GM08714 (cell line): Measurements from ENCODE around the gene BICRAL.
"Not testable (repeated sequence)": the region's sequence is repeated elsewhere in the genome, so short reads cannot be mapped to it uniquely, and the experiment has no call there.

Experiments used
- H3K4me3 ChIP-seq: fragments of 200-500 bp; sonication (Bioruptor generic); 2 replicates; pipeline ENCODE4 v1.5.1; 2014; ENCODE audit warnings: mild to moderate bottlenecking, low read length, inconsistent platforms
- ZNF274 ChIP-seq: IDR thresholded peaks from 2 replicates; pipeline ENCODE4 v1.6.1; 2012; ENCODE audit warnings: mild to moderate bottlenecking, low read depth, low read length

Gene BICRAL

DNA sequence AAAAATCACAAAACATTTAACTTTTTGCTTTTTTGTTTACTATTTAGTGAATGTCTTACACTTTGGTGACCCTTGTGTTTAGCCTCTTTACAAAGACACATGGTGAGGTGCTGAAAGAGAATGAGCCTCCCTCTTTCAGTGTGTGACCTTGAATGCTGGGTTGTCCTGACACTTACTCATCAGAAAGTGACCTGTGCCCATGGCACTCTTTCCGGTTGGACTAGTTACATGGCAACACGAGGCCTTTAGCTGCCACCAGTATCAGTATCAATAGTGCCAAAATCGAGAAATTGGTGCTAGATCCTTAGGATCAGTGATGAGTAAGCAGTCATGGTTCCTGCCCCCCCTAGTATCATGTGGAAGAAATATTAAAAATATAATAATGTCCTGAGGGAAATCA lies 95.8 kb downstream of the BICRAL start:
- H3K4me3 ChIP-seq: no peak overlapping the region
- TF ChIP-seq ZNF274: no peak

DNA sequence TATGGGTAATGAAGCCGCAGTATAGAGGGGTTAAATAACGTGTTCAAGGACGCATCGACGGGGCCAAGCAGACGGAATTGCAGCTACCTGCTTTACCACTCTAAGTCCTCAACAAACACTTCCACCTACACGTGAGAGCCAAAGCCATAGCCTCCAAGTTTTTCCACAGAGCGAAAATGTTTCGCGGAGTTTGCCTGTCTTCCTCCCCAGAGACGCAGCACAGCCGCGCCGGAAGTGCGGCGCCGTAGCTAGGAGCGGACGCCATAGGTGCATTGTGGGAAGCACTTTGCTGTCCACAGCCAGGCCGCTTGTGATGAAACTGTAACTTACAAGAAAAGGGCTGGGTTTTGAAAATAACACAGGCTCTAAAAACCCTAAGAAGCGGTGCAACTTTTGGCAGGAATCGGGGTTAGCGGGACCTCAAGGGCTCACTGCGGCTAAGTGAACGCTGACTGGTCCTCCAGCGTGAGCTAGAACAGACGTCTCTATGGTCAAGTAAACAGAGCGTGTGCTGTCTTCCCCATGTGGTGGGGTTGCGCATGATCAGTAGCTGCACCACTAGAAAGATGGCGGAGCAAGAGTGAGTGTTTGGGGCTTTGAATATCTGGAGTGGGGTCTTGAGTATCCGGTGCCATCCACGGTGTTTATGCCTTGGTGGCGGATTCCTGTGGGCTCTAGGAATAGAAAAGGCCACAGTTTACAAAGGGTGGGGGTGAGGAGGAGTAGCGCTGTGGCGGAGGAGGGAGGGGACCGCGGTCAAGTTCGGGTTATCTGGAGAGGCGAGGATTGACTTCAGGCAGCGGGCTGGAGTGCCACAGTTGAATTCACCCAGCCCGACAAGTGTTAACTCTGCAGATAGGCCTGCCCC lies 97.8 kb downstream of the BICRAL start, which contains the start of gene RPL7L1:
Gene RPL7L1 (plus strand): TSS at position 245 of the 868 bp plus-strand sequence. CDS start 295 bp downstream, at position 540.
- TF ChIP-seq ZNF274: no peak
- peak within 1 kb of the TSS; percentile 96 for H3K4me3 ChIP-seq

DNA sequence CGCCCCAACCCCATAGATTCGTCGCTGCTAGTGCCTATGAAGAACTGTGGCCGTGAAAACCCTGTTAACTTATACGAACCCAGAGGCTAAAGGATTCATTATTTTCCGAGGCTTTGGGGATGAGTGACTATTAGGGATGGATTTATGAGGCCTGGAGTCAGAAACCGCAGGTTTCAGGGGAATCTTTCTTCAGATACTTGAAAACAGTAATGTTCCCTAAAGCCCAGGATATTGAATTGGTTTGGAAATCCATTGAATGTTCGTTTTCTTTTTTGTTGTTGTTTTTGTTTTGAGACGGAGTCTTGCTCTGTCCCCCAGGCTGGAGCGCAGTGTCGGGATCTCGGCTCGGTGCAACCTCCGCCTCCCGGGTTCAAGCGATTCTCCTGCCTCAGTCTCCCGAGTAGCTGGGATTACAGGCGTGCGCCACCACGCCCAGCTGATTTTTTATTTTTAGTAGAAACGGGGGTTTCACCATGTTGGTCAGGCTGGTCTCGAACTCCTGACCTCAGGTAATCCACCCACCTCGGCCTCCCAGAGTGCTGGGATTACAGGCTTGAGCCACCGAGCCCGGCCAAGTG lies 98.5 kb downstream of the BICRAL start:
- H3K4me3 ChIP-seq: peak overlapping the region; percentile 96

DNA sequence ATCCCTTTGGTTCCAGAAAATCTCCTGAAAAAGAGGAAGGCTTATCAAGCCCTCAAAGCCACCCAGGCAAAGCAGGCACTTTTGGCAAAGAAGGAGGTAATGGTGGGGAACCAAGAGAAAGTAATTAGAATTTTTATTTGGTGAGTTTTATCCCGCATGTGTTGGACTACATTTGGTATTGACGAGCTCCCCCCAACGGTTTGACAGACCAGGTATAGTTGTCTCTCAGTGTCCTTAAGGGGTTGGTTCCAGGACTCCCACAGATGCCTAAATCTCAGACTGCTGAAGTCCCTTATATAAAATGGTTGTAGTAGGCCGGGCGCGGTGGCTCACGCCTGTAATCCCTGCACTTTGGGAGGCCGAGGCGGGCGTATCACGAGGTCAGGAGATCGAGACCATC lies 99.0 kb downstream of the BICRAL start:
- H3K4me3 ChIP-seq: peak overlapping the region; percentile 96

DNA sequence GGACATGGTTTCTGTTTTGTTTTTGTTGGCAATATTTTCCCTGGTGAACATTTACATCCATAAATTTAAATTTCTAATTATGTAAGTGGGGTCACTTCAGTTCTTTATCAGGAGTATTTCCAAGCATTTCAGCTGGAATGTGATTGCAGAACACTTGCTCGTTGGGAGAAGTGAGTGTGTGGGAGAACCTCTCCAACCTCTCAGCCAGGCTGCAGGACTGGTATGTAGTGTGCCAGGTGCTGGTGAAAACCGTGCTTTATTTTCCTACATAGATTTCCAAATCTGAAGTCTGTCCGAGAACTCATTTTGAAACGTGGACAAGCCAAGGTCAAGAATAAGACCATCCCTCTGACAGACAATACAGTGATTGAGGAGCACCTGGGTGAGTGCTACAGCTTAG lies 103.8 kb downstream of the BICRAL start:
- no peak for TF ChIP-seq ZNF274
- H3K4me3 ChIP-seq: no peak overlapping the region

DNA sequence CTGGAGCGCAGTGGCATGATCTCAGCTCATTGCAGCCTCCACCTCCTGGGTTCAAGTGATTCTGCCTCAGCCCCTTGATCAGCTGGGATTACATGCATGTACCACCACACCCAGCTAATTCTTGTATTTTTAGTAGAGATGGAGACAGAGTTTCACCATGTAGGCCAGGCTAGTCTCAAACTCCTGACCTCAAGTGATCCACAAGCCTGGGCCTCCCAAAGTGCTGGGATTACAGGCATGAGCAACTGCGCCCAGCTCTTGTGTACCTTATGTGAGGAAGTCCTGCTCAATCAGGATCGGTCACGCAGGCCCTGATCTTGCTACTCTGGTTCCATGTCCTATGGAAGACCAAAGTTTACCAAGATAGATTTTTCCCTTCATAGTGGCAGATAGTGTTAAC lies 106.3 kb downstream of the BICRAL start:
- not testable (repeated sequence) for H3K4me3 ChIP-seq

DNA sequence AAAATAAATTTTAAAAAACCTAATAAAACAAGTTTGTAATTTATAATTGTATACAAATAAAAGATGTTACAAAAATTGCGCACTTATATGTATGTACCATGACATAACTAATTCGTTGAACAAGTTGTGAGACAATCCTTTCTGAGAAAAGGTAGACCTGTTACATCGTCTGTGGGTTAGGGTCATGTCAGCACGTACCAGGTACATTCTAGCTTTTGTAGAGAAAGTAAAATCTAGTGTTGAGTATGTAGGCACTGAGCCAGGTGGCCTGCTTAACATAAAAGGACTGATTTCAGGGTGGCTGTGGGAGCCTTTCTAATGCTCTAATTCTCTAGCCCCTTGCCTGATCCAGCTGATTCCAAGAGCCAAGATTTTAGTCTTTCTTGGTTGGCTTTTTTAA lies 108.0 kb downstream of the BICRAL start:
- no peak for TF ChIP-seq ZNF274
- peak overlapping the region; percentile 78 for H3K4me3 ChIP-seq

DNA sequence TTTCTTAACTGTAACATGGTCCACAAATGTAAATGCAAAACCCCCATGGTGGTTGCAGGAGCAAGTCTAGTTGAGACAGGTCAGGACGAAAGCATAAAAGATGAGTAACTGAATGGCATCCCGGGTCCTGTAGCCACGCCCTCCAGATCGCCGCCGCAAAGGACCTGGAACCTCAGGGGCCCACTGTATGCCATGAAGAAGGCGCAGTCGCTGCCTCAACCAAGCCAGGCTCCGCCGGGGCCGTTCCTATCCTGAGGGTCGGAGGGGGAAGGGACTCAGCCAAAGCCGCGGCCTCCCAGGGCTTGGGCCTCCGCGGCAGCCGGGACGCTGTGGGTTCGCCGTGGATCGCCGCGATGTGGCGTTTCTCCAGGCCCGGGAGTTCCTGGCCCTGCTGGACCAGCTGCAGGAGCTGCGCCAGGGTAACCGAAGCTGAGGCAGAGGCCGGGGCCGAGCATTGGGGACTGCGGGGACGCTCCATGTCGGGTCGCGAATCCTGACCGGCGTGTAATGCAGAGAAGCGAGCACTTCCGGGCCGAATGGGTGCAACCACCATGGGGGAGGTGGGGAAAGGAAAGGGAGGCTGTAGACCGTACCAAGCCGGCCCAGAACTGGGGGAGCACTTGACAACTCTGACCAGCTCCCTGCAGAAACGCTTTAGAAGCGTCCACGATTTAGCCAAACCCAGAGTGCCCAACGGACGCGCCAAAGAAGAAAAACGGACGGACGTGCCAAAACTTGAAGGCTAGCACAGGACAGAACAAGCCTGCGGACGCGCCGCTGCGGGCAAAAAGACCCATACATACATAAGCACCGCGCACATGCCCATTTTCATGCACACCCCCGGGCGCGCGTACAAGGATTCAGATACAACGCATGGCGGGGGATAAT lies 108.7 kb downstream of the BICRAL start:
- no peak for TF ChIP-seq ZNF274

DNA sequence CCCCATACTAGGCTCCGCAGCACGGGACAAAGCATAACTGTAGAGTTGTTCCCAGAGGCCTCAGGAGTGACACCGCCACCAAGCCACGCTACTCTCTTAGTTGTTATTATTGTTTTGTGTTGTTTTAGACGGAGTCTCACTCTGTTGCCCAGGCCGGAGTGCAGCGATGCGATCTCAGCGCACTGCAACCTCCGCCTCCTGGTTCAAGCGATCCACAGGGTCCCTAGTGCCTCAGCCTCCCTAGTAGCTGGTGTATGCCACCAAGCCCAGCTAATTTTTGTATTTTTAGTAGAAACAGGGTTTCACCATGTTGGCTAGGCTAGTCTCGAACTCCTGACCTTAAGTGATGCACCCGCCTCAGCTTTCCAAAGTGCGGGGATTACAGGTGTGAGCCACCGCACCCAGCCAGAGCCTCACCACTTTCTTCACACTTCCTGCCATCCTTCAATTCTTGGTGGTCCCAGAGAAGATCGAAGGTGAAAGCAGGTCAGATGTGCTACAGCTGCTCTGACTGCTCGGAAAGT lies 109.4 kb downstream of the BICRAL start:
- peak overlapping the region; percentile 78; the same call in 1 of the 2 replicates for H3K4me3 ChIP-seq
- no peak for TF ChIP-seq ZNF274

More for the DNA sequence above, 108.7 kb downstream of the BICRAL start:
- H3K4me3 ChIP-seq: peak overlapping the region; percentile 78

DNA sequence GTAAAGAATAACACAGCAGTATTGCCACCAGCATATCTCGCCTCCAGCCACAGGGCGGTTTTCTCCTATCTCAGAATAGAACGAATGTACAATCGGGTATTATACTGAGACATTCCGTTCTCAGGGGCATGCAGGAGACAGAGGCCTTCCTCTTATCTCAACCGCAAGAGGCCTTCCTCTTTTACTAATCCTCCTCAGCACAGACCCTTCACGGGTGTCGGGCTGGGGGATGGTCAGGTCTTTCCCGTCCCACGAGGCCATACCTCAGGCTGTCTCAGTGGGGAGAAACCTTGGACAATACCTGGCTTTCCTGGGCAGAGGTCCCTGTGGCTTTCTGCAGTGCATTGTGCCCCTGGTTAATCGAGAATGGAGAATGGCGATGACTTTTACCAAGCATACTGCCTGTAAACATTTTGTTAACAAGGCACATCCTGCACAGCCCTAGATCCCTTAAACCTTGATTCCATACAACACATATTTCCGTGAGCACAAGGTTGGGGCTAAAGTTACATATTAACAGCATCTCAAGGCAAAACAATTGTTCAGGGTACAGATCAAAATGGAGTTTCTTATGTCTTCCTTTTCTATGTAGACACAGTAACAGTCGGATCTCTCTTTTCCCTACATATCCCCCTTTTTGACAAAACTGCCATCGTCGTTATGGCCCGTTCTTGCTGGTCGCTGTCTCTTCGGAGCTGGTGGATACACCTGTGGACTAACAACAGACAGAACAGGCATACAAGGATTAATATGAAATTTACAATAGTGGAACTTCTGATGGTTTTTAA lies 112.4 kb downstream of the BICRAL start:
- not testable (repeated sequence) for H3K4me3 ChIP-seq

DNA sequence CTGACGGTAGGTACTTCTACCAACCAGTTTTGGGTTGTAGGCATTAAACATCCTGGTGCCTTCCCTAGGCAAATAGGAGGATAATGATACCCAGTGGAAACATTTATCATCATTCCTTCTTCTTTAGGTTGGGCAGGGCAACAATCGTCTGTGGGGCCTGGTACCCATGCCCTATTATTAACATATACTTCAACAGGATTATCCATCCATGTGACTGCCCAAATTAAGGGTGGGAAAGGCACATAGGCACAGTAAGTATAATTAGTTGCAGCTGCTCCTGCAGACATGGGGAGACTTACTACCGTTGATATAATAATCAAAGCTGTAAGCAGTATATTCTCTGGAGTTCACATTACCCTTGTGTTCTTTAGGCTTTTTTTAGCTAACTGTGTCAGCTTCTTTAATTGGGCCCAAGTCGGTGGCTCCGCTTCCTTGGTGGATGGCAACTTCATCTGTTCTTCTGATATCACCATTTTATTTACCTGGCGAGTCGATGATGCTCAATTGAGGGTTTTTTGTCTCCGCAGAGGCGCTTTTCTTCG lies 114.4 kb downstream of the BICRAL start:
- TF ChIP-seq ZNF274: no peak
- no peak overlapping the region for H3K4me3 ChIP-seq

DNA sequence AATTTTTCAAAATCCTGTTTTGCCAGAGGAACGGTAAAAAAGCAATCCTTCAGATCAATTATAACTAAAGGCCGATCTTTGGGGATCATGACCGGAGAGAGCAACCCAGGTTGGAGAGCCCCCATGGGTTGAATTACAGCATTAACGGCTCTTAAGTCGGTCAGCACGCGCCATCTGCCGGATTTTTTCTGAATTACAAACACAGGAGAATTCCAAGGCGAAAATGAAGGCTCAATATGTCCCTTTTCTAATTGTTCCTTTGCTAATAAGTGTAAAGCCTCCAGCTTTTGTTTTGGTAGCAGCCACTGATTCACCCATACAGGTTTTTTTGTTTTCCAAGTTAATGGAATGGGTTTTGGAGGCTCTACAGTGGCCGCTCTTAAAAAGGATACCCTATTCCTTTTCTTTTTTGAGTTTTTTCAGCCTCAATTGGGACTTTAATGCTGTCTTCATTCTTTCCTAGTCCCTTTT lies 117.1 kb downstream of the BICRAL start:
- H3K4me3 ChIP-seq: no peak overlapping the region
- TF ChIP-seq ZNF274: no peak

DNA sequence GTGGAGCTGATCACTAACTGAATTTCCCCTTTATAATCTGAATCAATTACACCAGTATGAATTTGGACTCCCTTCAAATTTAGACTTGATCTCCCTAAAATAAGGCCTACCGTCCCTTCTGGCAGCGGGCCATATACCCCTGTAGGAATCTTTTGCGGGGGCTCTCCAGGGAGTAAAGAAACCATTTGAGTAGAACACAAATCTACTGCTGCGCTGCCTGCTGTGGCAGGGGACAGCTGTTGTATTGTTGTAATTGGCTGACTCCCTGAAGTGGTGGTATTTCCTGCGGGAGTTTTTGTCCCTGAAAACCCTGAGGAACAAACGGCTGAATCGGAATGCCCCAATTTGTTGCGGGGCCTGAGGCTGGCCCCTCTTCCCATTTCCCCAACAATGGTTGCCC lies 118.0 kb downstream of the BICRAL start:
- no peak for TF ChIP-seq ZNF274

More for the DNA sequence above, 118.0 kb downstream of the BICRAL start:
- H3K4me3 ChIP-seq: no peak overlapping the region
